Mesenchymal stem cell (in vitro differentiated cells and primary cell): ENCODE results near the gene CPZ.

Experiments used
- DNase-seq: peaks from one replicate; pipeline ENCODE4 v3.0.0-alpha.2; 2013
- H2AFZ ChIP-seq: one replicate; pipeline ENCODE4 v1.6.1; 2013; ENCODE audit warnings: low read depth, mild to moderate bottlenecking, control low read depth, inconsistent platforms, low read length, moderate library complexity
- H2AK5ac ChIP-seq: 2 replicates; pipeline ENCODE4 v1.6.1; 2013; ENCODE audit warnings: low read length, moderate library complexity, mild to moderate bottlenecking, inconsistent platforms; ENCODE audit not compliant: severe bottlenecking
- H2BK120ac ChIP-seq: one replicate; pipeline ENCODE4 v1.6.1; 2013; ENCODE audit warnings: low read depth, mild to moderate bottlenecking, inconsistent platforms, low read length, moderate library complexity
- H2BK12ac ChIP-seq, 2 experiments: one replicate each; pipeline ENCODE4 v1.6.1; 2013; ENCODE audit warnings: inconsistent platforms in 2 of 2, low read length in 2 of 2, mild to moderate bottlenecking in 2 of 2, moderate library complexity in 2 of 2, control low read depth in 1 of 2
- H2BK15ac ChIP-seq: one replicate; pipeline ENCODE4 v1.6.1; 2013; ENCODE audit warnings: mild to moderate bottlenecking, low read depth, inconsistent platforms; ENCODE audit not compliant: poor library complexity, severe bottlenecking
- H2BK5ac ChIP-seq: 2 replicates; pipeline ENCODE4 v1.6.1; 2013; ENCODE audit warnings: low read depth, mild to moderate bottlenecking, low read length, control low read depth, inconsistent platforms; ENCODE audit not compliant: poor library complexity, severe bottlenecking
- H3K14ac ChIP-seq, 2 experiments: one replicate each; pipeline ENCODE4 v1.6.1; 2013; ENCODE audit warnings: inconsistent platforms in 2 of 2, low read length in 2 of 2, control low read depth in 1 of 2, mild to moderate bottlenecking in 1 of 2, moderate library complexity in 1 of 2
- H3K18ac ChIP-seq, 2 experiments: one replicate each; pipeline ENCODE4 v1.6.1; 2013; ENCODE audit warnings: inconsistent platforms in 2 of 2, low read length in 2 of 2, control low read depth in 1 of 2, low read depth in 1 of 2, mild to moderate bottlenecking in 1 of 2
- H3K23ac ChIP-seq, 2 experiments: one replicate each; pipeline ENCODE4 v1.6.1; 2013; ENCODE audit warnings: inconsistent platforms in 2 of 2, low read length in 2 of 2, mild to moderate bottlenecking in 2 of 2, moderate library complexity in 2 of 2, control low read depth in 1 of 2
- H3K27ac ChIP-seq: 2 replicates; pipeline ENCODE4 v1.5.1; 2013; ENCODE audit warnings: mild to moderate bottlenecking, moderate library complexity, low read length, control low read depth, inconsistent platforms; ENCODE audit not compliant: poor library complexity, severe bottlenecking
- H3K27me3 ChIP-seq, 2 experiments: 2 replicates each; pipeline versions ENCODE4 v1.6.1 to v1.7.0; 2013; ENCODE audit warnings: low read length in 2 of 2, mild to moderate bottlenecking in 2 of 2, moderate library complexity in 2 of 2, control low read depth in 1 of 2, inconsistent platforms in 1 of 2; ENCODE audit not compliant: control insufficient read depth in 1 of 2, insufficient read depth in 1 of 2
- H3K36me3 ChIP-seq, 2 experiments: 2 replicates each; pipeline versions ENCODE4 v1.6.1 to v1.7.0; 2013; ENCODE audit warnings: low read length in 2 of 2, control low read depth in 1 of 2, inconsistent platforms in 1 of 2, low read depth in 1 of 2, mild to moderate bottlenecking in 1 of 2; ENCODE audit not compliant: insufficient read depth in 2 of 2, control insufficient read depth in 1 of 2
- H3K4ac ChIP-seq, 2 experiments: one replicate each; pipeline ENCODE4 v1.6.1; 2013; ENCODE audit warnings: inconsistent platforms in 2 of 2, low read length in 2 of 2, mild to moderate bottlenecking in 2 of 2, moderate library complexity in 2 of 2, control low read depth in 1 of 2, low read depth in 1 of 2
- H3K4me1 ChIP-seq: 2 replicates; pipeline ENCODE4 v1.6.1; 2013; ENCODE audit warnings: low read depth, low read length, control low read depth; ENCODE audit not compliant: control insufficient read depth, insufficient read depth
- H3K4me2 ChIP-seq: 2 replicates; pipeline ENCODE4 v1.6.1; 2013; ENCODE audit warnings: low read length, mild to moderate bottlenecking, inconsistent platforms; ENCODE audit not compliant: poor library complexity, severe bottlenecking
- H3K4me3 ChIP-seq, 2 experiments: 2 replicates each; pipeline versions ENCODE4 v1.5.1 to v1.7.0; 2013; ENCODE audit warnings: low read length in 2 of 2, mild to moderate bottlenecking in 2 of 2, control low read depth in 1 of 2, low read depth in 1 of 2; ENCODE audit not compliant: insufficient read depth in 1 of 2
- H3K79me1 ChIP-seq: replicated peaks from 2 replicates; pipeline ENCODE4 v1.6.1; 2013; ENCODE audit warnings: mild to moderate bottlenecking, control low read depth, low read length, inconsistent platforms; ENCODE audit not compliant: poor library complexity, severe bottlenecking
- H3K9ac ChIP-seq: 2 replicates; pipeline ENCODE4 v1.7.0; 2013; ENCODE audit warnings: mild to moderate bottlenecking, low read length, moderate library complexity
- H3K9me3 ChIP-seq: 2 replicates; pipeline ENCODE4 v1.7.0; 2013; ENCODE audit warnings: mild to moderate bottlenecking, low read length; ENCODE audit not compliant: control insufficient read depth
- H4K8ac ChIP-seq: one replicate; pipeline ENCODE4 v1.6.1; 2013; ENCODE audit warnings: inconsistent platforms, mild to moderate bottlenecking, low read length, moderate library complexity
- H4K91ac ChIP-seq: one replicate; pipeline ENCODE4 v1.6.1; 2013; ENCODE audit warnings: mild to moderate bottlenecking, low read length, inconsistent platforms
- WGBS: methylation state at CpG from one replicate; pipeline ENCODE4 v1.1.7; 2013; ENCODE audit warnings: mixed read lengths; 5-methylcytosine and 5-hydroxymethylcytosine counted together

CPZ gene

DNA sequence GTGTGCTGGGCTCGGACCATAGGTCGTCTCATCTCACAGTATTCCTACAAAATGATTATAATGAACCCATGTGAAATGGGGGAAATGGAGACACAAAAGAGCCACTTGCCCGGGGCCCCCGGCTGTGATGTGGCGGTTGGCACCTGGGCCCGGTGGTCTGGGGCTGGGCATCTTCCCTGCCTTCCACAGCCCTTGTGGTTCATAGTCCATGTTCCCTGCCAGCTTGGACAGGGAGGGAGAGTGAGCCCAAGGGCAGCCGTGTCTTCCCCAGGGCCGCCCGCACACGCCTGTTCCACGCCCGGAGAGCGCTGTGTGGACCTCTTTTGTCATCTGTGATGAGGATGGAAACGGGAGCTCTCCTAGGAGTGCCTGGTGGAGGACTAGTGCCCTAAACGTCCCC lies 5.2 kb downstream of the CPZ start:
- Histone ChIP-seq H3K27me3 (peaks cover 13 to 36% of the 10 kb centered on the region in 2 experiments), H3K4ac (no peak overlapping the region), H3K14ac (no peak overlapping the region), H2BK120ac (no peak overlapping the region), H2AFZ (no peak overlapping the region), H3K4me1 (peaks cover 38% of the 10 kb centered on the region), H3K9ac (no peak overlapping the region), H3K79me1 (no peaks in the 10 kb centered on the region), H3K27ac (no peak overlapping the region), H3K4me3 (no peak overlapping the region), H4K91ac (no peak overlapping the region), H2AK5ac (no peak overlapping the region), H3K9me3 (no peaks in the 10 kb centered on the region), H3K4me2 (no peak overlapping the region), H3K23ac (no peak overlapping the region), H3K36me3 (peaks cover 5 to 10% of the 10 kb centered on the region in 2 experiments), H2BK5ac (no peak overlapping the region), H2BK12ac (no peak overlapping the region), H2BK15ac (no peak overlapping the region), H3K18ac (no peak overlapping the region), H4K8ac (no peak overlapping the region)
- DNase-seq = no peak
- WGBS = 84% methylated on average over 15 of the region's 15 CpGs

DNA sequence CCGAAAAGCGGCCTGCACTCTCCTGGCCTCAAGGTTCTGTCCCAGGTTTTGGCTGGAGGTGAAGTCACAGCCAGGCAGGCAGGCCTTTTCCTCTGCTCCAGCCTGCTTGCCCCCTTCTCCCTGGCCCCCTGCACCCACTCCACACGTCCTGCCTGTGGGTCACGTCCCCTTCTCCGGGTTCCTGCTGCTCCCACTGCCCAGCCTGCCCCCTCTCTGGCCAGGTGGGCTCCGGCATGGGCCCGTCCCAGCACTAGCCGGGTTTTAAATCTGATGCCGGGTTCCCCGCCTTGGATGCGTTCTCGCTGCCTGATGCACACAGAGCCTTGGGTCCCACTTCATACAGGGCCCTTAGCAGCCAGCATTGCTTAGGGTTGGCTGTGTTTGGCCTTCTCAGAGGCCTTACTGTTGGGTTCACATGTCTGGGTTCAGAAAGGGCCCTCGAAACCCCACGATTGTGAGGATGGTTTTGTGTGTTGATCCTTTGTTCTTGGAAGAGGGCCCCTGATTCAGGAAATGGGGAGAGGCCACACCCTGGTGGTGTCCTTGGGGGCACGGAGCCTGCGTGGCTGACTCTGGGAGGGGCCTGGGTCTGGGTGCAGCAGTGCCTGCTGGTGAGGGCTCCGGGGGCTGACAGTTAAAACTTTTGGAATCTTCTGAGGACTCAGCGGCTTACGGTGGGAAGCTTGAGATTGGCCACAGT lies 6.0 kb downstream of the CPZ start:
- no peak overlapping the region for H3K27ac ChIP-seq
- no peak overlapping the region for H3K4me2 ChIP-seq
- H3K79me1 ChIP-seq = no peaks in the 10 kb centered on the region
- H2AFZ ChIP-seq = no peak overlapping the region
- peaks cover 5 to 10% of the 10 kb centered on the region in 2 experiments for H3K36me3 ChIP-seq
- no peak overlapping the region for H3K9ac ChIP-seq
- no peak overlapping the region for H3K4me3 ChIP-seq
- peaks cover 6 to 34% of the 10 kb centered on the region in 2 experiments for H3K27me3 ChIP-seq
- H2BK12ac ChIP-seq = no peak overlapping the region
- no peak overlapping the region for H2BK5ac ChIP-seq
- no peaks in the 10 kb centered on the region for H3K9me3 ChIP-seq
- no peak overlapping the region for H3K14ac ChIP-seq
- no peak overlapping the region for H3K18ac ChIP-seq
- no peak overlapping the region for H3K4ac ChIP-seq
- H2BK15ac ChIP-seq = no peak overlapping the region
- no peak overlapping the region for H3K23ac ChIP-seq
- WGBS = 83% methylated on average over 19 of the region's 19 CpGs
- H4K8ac ChIP-seq = no peak overlapping the region
- H2BK120ac ChIP-seq = no peak overlapping the region
- no peak overlapping the region for H4K91ac ChIP-seq
- peaks cover 32% of the 10 kb centered on the region for H3K4me1 ChIP-seq
- no peak for DNase-seq
- no peak overlapping the region for H2AK5ac ChIP-seq

DNA sequence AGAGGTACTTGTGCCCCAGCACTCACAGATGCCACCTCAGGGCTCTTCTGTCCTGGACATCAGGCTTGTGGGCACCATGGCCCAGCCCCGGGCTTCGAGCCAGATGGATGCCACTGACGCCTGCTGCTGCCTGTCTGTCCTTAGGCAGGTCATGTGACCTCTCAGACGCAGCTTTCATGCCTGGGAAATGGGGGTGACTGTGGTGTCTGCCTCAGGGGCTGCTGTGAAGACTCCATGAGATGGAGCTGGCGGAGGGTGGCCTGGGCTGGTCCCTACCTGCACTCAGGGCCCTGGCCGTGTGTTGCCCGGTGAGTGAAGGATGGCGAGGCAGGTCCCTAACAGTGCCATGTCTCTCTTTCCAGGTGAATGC lies 6.5 kb downstream of the CPZ start:
- no peak overlapping the region for H3K4me3 ChIP-seq
- H3K9me3 ChIP-seq = no peaks in the 10 kb centered on the region
- no peak overlapping the region for H2BK5ac ChIP-seq
- H2BK120ac ChIP-seq = no peak overlapping the region
- no peak overlapping the region for H4K8ac ChIP-seq
- 74% methylated on average over 8 of the region's 8 CpGs for WGBS
- no peak overlapping the region for H3K18ac ChIP-seq
- H2BK15ac ChIP-seq = no peak overlapping the region
- H3K23ac ChIP-seq = no peak overlapping the region
- no peak overlapping the region for H3K4me2 ChIP-seq
- no peak for DNase-seq
- no peak overlapping the region for H4K91ac ChIP-seq
- H3K4ac ChIP-seq = no peak overlapping the region
- H3K9ac ChIP-seq = no peak overlapping the region
- H3K14ac ChIP-seq = no peak overlapping the region
- no peak overlapping the region for H3K27ac ChIP-seq
- H2AFZ ChIP-seq = no peak overlapping the region
- H3K36me3 ChIP-seq = peaks cover 8 to 10% of the 10 kb centered on the region in 2 experiments
- H2AK5ac ChIP-seq = peak overlapping the region; percentile 29
- peaks cover under 1 to 31% of the 10 kb centered on the region in 2 experiments for H3K27me3 ChIP-seq
- no peaks in the 10 kb centered on the region for H3K79me1 ChIP-seq
- H2BK12ac ChIP-seq = no peak overlapping the region
- peaks cover 28% of the 10 kb centered on the region for H3K4me1 ChIP-seq

DNA sequence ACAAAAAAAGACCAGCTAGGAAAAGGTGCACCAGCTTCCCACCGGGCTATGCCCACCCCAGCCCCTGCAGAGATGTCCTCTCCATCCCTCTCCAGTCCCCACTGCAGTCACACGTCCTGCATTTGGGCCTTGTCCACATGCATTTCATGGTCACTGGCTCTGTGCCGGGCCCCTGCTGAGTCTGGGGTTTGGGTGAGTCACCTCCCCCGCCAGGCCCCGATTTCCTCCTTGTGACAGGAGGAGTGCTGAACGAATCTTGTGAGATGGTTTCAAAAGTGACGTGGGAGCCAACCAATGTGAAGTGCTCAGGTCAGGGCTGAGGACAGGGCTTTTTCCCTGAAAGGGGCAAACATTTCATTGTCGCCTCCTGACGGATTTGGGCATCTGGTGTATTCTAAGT lies 7.1 kb downstream of the CPZ start:
- Histone ChIP-seq H3K18ac (no peak overlapping the region), H2AFZ (no peak overlapping the region), H3K36me3 (peaks cover 9 to 10% of the 10 kb centered on the region in 2 experiments), H3K23ac (no peak overlapping the region), H3K27me3 (peaks cover 0 to 29% of the 10 kb centered on the region in 2 experiments), H3K9me3 (no peaks in the 10 kb centered on the region), H2BK15ac (no peak overlapping the region), H3K4me1 (peaks cover 27% of the 10 kb centered on the region), H3K4me3 (no peak overlapping the region), H3K4ac (no peak overlapping the region), H3K4me2 (no peak overlapping the region), H2AK5ac (no peak overlapping the region), H3K9ac (no peak overlapping the region), H3K14ac (no peak overlapping the region), H4K91ac (no peak overlapping the region), H2BK120ac (no peak overlapping the region), H4K8ac (no peak overlapping the region), H3K79me1 (no peaks in the 10 kb centered on the region), H3K27ac (no peak overlapping the region), H2BK12ac (no peak overlapping the region), H2BK5ac (no peak overlapping the region)
- whole genome bisulfite sequencing = 54% methylated on average over 7 of the region's 9 CpGs
- peak; percentile 19 for DNase-seq
